ENCODE data around the gene ARMH3.

- TF ChIP-seq CTCF (IDR thresholded peaks at IDR 0.05 in 8 of 11, conservative IDR thresholded peaks at IDR 0.05 in 3 of 11): no peak
- no peak for TF ChIP-seq POLR2AphosphoS5 (IDR thresholded peaks at IDR 0.05)
These were observed 229.0 kb downstream of the ARMH3 start for GRCh38 chr10:101826852-101827434.
